Measurements from ENCODE around the gene PRXL2B.

The PRXL2B gene

GRCh38 chr1:2628191-2628932 lies 41.8 kb downstream of the PRXL2B start:
- Histone ChIP-seq H2BK120ac (ENCODE audit: low read depth, low read length) (no peak overlapping the region), H3K4me2 (ENCODE audit: low read length) (no peak overlapping the region), H4K8ac (ENCODE audit: low read depth, low read length) (no peak overlapping the region), H3K56ac (ENCODE audit: low read length) (no peak overlapping the region), H3K36me3 (ENCODE audit: control insufficient read depth, insufficient read depth, low read length) (no peaks in the 10 kb centered on the region), H3K4me3 (ENCODE audit: low read length) (no peak overlapping the region), H3K27ac (ENCODE audit: low read depth, low read length) (no peak overlapping the region), H3K4ac (ENCODE audit: low read depth, low read length) (no peak overlapping the region), H2AK5ac (ENCODE audit: low read length) (no peak overlapping the region), H3K79me2 (ENCODE audit: control insufficient read depth, insufficient read depth, low read length) (no peaks in the 10 kb centered on the region), H4K5ac (ENCODE audit: low read length) (no peak overlapping the region), H3K27me3 (ENCODE audit: insufficient read depth, low read length, poor library complexity) (peaks cover 10% of the 10 kb centered on the region), H3K9ac (ENCODE audit: low read length) (no peak overlapping the region), H3K4me1 (ENCODE audit: control insufficient read depth, low read depth, low read length) (no peaks in the 10 kb centered on the region), H2BK15ac (replicated peaks; ENCODE audit: low read depth) (no peak overlapping the region), H2BK5ac (ENCODE audit: low read length) (no peak overlapping the region), H3K18ac (ENCODE audit: low read length) (no peak overlapping the region), H3K23ac (ENCODE audit: low read length) (no peak overlapping the region), H3K79me1 (ENCODE audit: low read length) (no peaks in the 10 kb centered on the region)
- WGBS (ENCODE audit: extremely low coverage, insufficient coverage, low lambda C conversion rate): no CpG with 5 or more reads among the region's 46 CpGs
- DNase-seq: no peak

DNA sequence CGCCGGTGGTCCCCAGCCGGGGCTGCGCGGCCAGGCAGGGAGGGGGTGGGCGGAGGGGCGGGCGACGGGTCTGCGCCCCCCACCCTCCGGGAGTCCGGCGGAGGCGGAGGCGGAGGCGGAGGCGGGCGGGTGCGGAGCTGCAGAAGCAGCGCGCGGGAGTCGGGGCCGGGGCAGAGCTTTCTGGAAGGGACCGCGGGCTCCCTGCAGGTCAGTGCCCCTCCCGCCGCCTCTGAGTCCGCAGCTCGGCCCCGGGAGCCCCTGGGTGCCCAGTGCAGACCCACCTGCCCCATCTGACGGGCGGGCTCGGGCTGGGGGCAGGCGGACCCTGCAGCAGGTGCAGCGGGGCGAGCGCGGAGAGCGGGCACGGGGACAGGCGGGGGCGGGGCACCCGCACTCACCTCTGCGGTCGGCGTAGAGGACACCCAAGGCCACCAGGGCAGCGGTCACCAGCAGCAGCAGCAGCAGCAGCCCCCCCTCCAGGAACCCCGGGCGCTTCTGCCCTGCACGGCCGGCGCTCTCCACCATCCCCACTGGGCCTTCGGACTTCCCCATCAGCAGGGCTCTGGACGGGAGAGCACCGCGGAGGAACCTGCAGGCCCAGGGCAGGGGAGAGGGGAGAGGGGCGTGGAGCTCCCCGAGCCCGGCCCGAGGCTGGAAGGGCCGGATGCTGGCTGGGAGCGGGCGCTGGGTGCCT lies 42.5 kb downstream of the PRXL2B start:
- H3K4me3 ChIP-seq (ENCODE audit: low read length): no peak overlapping the region
- no peak overlapping the region for H3K9ac ChIP-seq (ENCODE audit: low read length)
- no peak for DNase-seq
- H3K4ac ChIP-seq (ENCODE audit: low read depth, low read length): no peak overlapping the region
- no peaks in the 10 kb centered on the region for H3K79me2 ChIP-seq (ENCODE audit: control insufficient read depth, insufficient read depth, low read length)
- no peak overlapping the region for H2BK5ac ChIP-seq (ENCODE audit: low read length)
- peaks cover 10% of the 10 kb centered on the region for H3K27me3 ChIP-seq (ENCODE audit: insufficient read depth, low read length, poor library complexity)
- H3K79me1 ChIP-seq (ENCODE audit: low read length): no peaks in the 10 kb centered on the region
- H3K56ac ChIP-seq (ENCODE audit: low read length): no peak overlapping the region
- H3K4me2 ChIP-seq (ENCODE audit: low read length): no peak overlapping the region
- no peak overlapping the region for H2BK120ac ChIP-seq (ENCODE audit: low read depth, low read length)
- no peak overlapping the region for H3K18ac ChIP-seq (ENCODE audit: low read length)
- H2AK5ac ChIP-seq (ENCODE audit: low read length): no peak overlapping the region
- H4K5ac ChIP-seq (ENCODE audit: low read length): no peak overlapping the region
- H3K23ac ChIP-seq (ENCODE audit: low read length): no peak overlapping the region
- H3K4me1 ChIP-seq (ENCODE audit: control insufficient read depth, low read depth, low read length): no peaks in the 10 kb centered on the region
- no peak overlapping the region for H2BK15ac ChIP-seq (replicated peaks; ENCODE audit: low read depth)
- WGBS (ENCODE audit: extremely low coverage, insufficient coverage, low lambda C conversion rate): no CpG with 5 or more reads among the region's 64 CpGs
- H4K8ac ChIP-seq (ENCODE audit: low read depth, low read length): no peak overlapping the region
- H3K27ac ChIP-seq (ENCODE audit: low read depth, low read length): no peak overlapping the region
- H3K36me3 ChIP-seq (ENCODE audit: control insufficient read depth, insufficient read depth, low read length): no peaks in the 10 kb centered on the region

DNA sequence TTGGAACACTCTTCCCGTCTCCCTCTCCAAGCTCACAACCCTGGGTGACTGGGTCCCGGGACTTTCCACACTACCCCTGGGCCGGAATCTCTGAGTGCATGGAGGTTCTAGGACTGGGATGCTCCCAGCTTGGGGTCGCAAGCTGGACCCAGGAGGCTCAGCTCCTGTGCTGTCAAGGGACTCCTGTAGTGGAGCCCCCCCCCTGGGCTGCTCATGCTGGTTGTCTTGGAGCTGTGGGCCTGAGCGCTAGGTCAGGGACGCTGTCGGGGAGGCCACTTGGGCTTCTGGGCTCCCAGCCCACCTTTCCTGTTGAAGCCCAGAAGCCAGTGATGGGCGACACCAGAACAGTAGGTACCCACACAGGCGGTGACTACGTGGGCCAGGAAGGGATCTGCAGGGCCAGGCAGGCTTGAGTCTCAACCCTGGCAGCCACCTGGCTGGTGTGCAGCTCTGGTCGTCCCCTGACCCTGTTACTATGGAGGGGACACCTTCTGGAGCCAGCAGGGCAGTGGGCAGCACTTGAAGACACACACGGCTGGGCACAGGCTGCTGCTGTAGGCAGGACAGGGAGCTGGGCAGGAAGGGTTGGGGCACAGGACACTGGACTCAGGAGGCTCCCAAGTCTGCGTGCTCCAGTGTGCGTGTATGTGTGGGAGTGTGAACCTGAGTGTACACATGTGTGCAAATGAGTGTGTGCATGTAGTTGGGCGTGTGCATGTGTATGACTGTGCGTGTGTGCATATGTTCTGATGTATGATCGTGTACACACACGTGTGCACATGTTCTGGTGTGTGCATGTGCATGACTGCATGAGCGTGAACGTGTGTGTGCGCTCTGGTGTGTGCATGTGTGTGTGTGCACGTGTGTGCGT lies 43.3 kb downstream of the PRXL2B start:
- no peaks in the 10 kb centered on the region for H3K79me1 ChIP-seq (ENCODE audit: low read length)
- no peak overlapping the region for H3K9ac ChIP-seq (ENCODE audit: low read length)
- no peak overlapping the region for H3K4ac ChIP-seq (ENCODE audit: low read depth, low read length)
- DNase-seq: no peak
- no peak overlapping the region for H2AK5ac ChIP-seq (ENCODE audit: low read length)
- H2BK5ac ChIP-seq (ENCODE audit: low read length): no peak overlapping the region
- H3K4me2 ChIP-seq (ENCODE audit: low read length): no peak overlapping the region
- H4K5ac ChIP-seq (ENCODE audit: low read length): no peak overlapping the region
- H3K4me3 ChIP-seq (ENCODE audit: low read length): no peak overlapping the region
- H3K27ac ChIP-seq (ENCODE audit: low read depth, low read length): no peak overlapping the region
- no CpG with 5 or more reads among the region's 23 CpGs for WGBS (ENCODE audit: extremely low coverage, insufficient coverage, low lambda C conversion rate)
- no peak overlapping the region for H3K56ac ChIP-seq (ENCODE audit: low read length)
- no peak overlapping the region for H4K8ac ChIP-seq (ENCODE audit: low read depth, low read length)
- no peaks in the 10 kb centered on the region for H3K4me1 ChIP-seq (ENCODE audit: control insufficient read depth, low read depth, low read length)
- H3K79me2 ChIP-seq (ENCODE audit: control insufficient read depth, insufficient read depth, low read length): no peaks in the 10 kb centered on the region
- no peak overlapping the region for H2BK120ac ChIP-seq (ENCODE audit: low read depth, low read length)
- H3K36me3 ChIP-seq (ENCODE audit: control insufficient read depth, insufficient read depth, low read length): no peaks in the 10 kb centered on the region
- no peak overlapping the region for H3K23ac ChIP-seq (ENCODE audit: low read length)
- no peak overlapping the region for H2BK15ac ChIP-seq (replicated peaks; ENCODE audit: low read depth)
- peaks cover 10% of the 10 kb centered on the region for H3K27me3 ChIP-seq (ENCODE audit: insufficient read depth, low read length, poor library complexity)
- no peak overlapping the region for H3K18ac ChIP-seq (ENCODE audit: low read length)

DNA sequence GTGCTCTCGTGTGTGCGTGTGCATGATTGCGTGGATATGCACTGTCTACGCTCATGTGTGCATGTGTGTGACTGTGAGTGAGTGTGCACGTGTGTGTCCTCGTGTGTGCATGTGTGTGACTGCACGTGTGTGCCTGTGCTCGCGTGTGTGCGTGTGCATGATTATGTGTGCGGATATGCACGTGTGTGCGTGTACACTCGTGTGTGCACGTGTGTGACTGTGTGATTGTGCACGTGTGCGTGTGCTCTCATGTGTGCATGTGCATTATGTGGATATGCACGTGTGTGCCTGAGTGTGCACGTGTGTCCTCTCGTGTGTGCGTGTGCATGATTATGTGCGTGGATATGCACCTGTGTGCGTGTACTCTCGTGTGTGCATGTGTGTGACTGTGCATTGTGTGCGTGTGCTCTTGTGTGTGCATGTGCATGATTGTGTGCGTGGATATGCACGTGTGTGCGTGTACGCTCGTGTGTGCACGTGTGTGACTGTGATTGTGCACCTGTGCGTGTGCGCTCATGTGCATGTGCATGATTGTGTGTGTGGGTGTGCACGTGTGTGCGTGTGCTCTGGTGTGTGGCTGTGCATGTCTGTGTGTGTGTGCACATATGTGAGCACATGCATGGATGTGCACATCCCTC lies 44.0 kb downstream of the PRXL2B start:
- no peak overlapping the region for H2AK5ac ChIP-seq (ENCODE audit: low read length)
- H3K56ac ChIP-seq (ENCODE audit: low read length): no peak overlapping the region
- no peak for DNase-seq
- H4K5ac ChIP-seq (ENCODE audit: low read length): no peak overlapping the region
- no peaks in the 10 kb centered on the region for H3K79me1 ChIP-seq (ENCODE audit: low read length)
- H2BK15ac ChIP-seq (replicated peaks; ENCODE audit: low read depth): no peak overlapping the region
- H3K36me3 ChIP-seq (ENCODE audit: control insufficient read depth, insufficient read depth, low read length): no peaks in the 10 kb centered on the region
- H2BK5ac ChIP-seq (ENCODE audit: low read length): no peak overlapping the region
- no peak overlapping the region for H3K4me3 ChIP-seq (ENCODE audit: low read length)
- H3K23ac ChIP-seq (ENCODE audit: low read length): no peak overlapping the region
- H3K27me3 ChIP-seq (ENCODE audit: insufficient read depth, low read length, poor library complexity): peaks cover 10% of the 10 kb centered on the region
- no peak overlapping the region for H2BK120ac ChIP-seq (ENCODE audit: low read depth, low read length)
- no peak overlapping the region for H4K8ac ChIP-seq (ENCODE audit: low read depth, low read length)
- no peak overlapping the region for H3K9ac ChIP-seq (ENCODE audit: low read length)
- H3K4me2 ChIP-seq (ENCODE audit: low read length): no peak overlapping the region
- no peak overlapping the region for H3K18ac ChIP-seq (ENCODE audit: low read length)
- no peak overlapping the region for H3K27ac ChIP-seq (ENCODE audit: low read depth, low read length)
- H3K4me1 ChIP-seq (ENCODE audit: control insufficient read depth, low read depth, low read length): no peaks in the 10 kb centered on the region
- WGBS (ENCODE audit: extremely low coverage, insufficient coverage, low lambda C conversion rate): no CpG with 5 or more reads among the region's 35 CpGs
- H3K79me2 ChIP-seq (ENCODE audit: control insufficient read depth, insufficient read depth, low read length): no peaks in the 10 kb centered on the region
- H3K4ac ChIP-seq (ENCODE audit: low read depth, low read length): no peak overlapping the region

DNA sequence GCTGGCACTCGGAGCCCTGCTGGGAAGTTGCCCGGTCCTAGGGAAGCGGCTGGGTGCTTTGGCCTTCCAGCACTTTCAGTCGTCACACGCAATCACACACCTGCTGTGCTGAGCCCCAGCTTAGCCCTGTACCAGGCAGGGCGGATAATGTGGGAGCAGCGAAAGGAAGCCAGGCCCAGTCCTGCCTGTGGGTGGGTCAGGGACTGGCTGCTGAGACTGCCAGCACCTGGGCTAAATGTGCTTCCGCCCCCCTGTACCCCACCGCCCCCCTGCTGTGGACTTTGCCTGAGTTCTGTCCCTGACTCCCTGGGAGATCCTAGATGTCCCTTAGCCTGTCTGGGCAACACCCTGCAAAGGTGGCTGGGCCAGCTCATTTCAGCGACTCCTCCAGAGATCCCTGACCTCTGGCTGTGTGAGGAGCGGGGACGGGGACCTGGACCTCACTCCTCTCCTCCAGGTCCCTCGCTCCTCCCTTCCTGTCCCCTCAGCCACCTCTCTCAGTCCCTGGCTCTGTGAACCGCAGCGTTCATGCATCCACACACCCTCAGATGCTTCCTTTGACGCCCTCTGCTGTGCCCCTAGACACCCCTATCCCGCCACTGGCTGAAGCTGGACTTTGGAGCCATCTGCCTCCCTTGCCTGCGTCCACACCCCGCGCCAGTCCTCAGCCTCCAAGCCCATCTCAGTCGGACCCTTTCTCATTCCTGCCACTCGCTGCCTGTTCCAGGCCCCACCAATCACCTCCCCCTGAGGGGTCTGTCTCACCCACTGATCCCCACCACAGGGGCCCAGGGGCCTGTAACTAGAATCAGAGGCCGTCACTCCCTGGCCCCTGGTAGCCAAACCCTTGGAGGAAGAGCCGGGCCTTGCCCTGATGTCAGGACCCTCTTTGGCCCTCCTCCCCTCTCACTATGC lies 44.8 kb downstream of the PRXL2B start:
- H3K27ac ChIP-seq (ENCODE audit: low read depth, low read length): no peak overlapping the region
- no peaks in the 10 kb centered on the region for H3K36me3 ChIP-seq (ENCODE audit: control insufficient read depth, insufficient read depth, low read length)
- H3K9ac ChIP-seq (ENCODE audit: low read length): no peak overlapping the region
- no peak overlapping the region for H2BK15ac ChIP-seq (replicated peaks; ENCODE audit: low read depth)
- no peaks in the 10 kb centered on the region for H3K79me2 ChIP-seq (ENCODE audit: control insufficient read depth, insufficient read depth, low read length)
- peaks cover 10% of the 10 kb centered on the region for H3K27me3 ChIP-seq (ENCODE audit: insufficient read depth, low read length, poor library complexity)
- no peak overlapping the region for H2AK5ac ChIP-seq (ENCODE audit: low read length)
- no peak overlapping the region for H4K5ac ChIP-seq (ENCODE audit: low read length)
- no peak overlapping the region for H2BK120ac ChIP-seq (ENCODE audit: low read depth, low read length)
- no CpG with 5 or more reads among the region's 24 CpGs for whole genome bisulfite sequencing (ENCODE audit: extremely low coverage, insufficient coverage, low lambda C conversion rate)
- no peak overlapping the region for H3K56ac ChIP-seq (ENCODE audit: low read length)
- no peak overlapping the region for H3K4me3 ChIP-seq (ENCODE audit: low read length)
- DNase-seq: no peak
- no peak overlapping the region for H3K4ac ChIP-seq (ENCODE audit: low read depth, low read length)
- H3K4me1 ChIP-seq (ENCODE audit: control insufficient read depth, low read depth, low read length): no peaks in the 10 kb centered on the region
- H2BK5ac ChIP-seq (ENCODE audit: low read length): no peak overlapping the region
- H3K4me2 ChIP-seq (ENCODE audit: low read length): no peak overlapping the region
- no peak overlapping the region for H3K18ac ChIP-seq (ENCODE audit: low read length)
- no peak overlapping the region for H4K8ac ChIP-seq (ENCODE audit: low read depth, low read length)
- no peaks in the 10 kb centered on the region for H3K79me1 ChIP-seq (ENCODE audit: low read length)
- H3K23ac ChIP-seq (ENCODE audit: low read length): no peak overlapping the region
